Fibroblast of mammary gland (primary cell): Measurements from ENCODE around the gene ASB10.

Experiments used
- DNase-seq: peaks from one replicate; pipeline ENCODE4 v3.0.0-alpha.2; 2010; ENCODE audit warnings: low read depth
- H3K4me3 ChIP-seq: 2 replicates; pipeline ENCODE4 v1.5.1; 2011; ENCODE audit warnings: low read depth, mild to moderate bottlenecking, low read length, moderate library complexity; ENCODE audit not compliant: control insufficient read depth
- CTCF ChIP-seq: conservative IDR thresholded peaks from 2 replicates; pipeline ENCODE4 v1.5.1; 2011; ENCODE audit warnings: low read depth, low read length, inconsistent platforms; ENCODE audit not compliant: control insufficient read depth, insufficient read depth

Gene ASB10

GRCh38 chr7:151210087-151210854 lies 23.2 kb upstream of the ASB10 start, which contains the start of gene H2BK1:
Gene H2BK1 (minus strand): TSS chr7:151210488. CDS start chr7:151210318, 170 bp downstream.
- DNase-seq: no peak
- TF ChIP-seq CTCF: no peak
- H3K4me3 ChIP-seq: no peak within 1 kb of the TSS

DNA sequence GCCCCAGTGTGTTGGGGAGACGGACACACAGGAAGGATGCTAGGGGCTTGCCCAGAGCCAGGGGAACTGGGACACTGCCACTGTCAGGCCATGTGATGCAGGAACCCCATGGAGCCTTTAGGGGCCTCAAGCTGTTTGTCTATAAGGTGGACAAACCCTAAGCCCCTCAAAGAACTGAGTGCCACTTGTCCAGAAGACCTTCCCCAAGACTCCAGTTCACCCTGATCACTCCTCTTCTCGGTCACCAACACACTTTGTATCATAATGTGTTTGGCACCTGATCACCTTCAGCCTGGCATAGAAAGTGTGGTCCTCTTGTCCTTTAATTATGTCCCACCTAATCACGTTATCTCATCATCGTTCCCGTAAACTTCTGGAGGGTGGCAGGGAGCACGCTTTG lies 22.5 kb upstream of the ASB10 start:
- no peak overlapping the region for H3K4me3 ChIP-seq
- DNase-seq: no peak
- no peak for TF ChIP-seq CTCF

DNA sequence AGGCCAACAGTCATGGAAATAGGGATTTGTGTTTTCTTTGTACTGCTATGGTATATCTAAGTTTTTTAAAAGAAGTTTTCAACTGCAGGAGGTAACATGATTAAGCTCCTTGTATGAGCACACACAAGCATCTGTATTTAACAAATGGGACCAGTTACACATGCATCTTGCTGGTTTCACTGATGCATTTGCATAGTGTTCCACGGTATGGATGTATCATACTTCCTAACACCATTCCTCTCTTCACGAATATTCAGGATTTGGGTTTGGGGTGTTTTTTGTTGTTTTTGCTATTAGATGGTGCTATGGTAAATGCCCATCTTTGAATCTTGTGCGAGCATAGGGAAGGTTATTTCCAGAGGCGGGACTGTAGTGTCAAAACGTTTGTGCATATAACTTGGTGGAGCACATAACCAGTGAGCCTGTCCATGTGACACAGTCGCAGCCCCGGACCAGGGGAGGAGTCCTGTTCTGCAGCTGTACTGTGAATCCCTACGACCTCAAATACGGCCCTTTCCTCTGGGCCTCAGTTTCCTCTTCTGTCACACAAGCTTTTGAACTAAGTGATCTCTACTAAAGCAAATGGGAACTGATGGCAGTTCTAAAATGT lies 21.3 kb upstream of the ASB10 start:
- DNase-seq: no peak
- H3K4me3 ChIP-seq: no peak overlapping the region
- no peak for TF ChIP-seq CTCF

- H3K4me3 ChIP-seq: no peak overlapping the region
- no peak for DNase-seq
- TF ChIP-seq CTCF: no peak
Observed at GRCh38 chr7:151207804-151208203, 20.8 kb upstream of the ASB10 start.

- DNase-seq: no peak
- no peak overlapping the region for H3K4me3 ChIP-seq
- TF ChIP-seq CTCF: no peak
Observed at GRCh38 chr7:151207315-151207714, 20.3 kb upstream of the ASB10 start.

DNA sequence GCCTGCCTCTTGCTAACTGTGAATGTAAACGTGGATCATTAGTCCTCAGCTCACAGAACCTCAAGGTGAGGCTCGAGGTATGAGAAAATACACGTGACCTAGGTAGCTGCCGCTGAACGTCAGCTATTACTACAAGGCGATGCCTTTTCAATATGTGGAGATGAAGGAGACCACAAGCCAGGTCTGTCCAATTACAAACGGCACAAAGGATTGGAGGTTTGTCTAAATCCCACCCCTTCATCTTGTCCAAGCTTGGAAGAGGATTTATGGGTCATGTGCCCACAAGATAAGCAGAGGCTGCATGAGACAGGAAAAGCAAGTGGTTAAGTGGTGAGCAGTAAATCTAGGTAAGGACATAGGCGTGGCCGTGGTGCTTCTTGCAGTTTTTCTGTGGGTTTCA lies 19.9 kb upstream of the ASB10 start:
- DNase-seq: no peak
- TF ChIP-seq CTCF: no peak
- no peak overlapping the region for H3K4me3 ChIP-seq
